ENCODE data around the gene ARL8A.
"Not testable (repeated sequence)": the region's sequence is repeated elsewhere in the genome, so short reads cannot be mapped to it uniquely, and the experiment has no call there.

Gene ARL8A

DNA sequence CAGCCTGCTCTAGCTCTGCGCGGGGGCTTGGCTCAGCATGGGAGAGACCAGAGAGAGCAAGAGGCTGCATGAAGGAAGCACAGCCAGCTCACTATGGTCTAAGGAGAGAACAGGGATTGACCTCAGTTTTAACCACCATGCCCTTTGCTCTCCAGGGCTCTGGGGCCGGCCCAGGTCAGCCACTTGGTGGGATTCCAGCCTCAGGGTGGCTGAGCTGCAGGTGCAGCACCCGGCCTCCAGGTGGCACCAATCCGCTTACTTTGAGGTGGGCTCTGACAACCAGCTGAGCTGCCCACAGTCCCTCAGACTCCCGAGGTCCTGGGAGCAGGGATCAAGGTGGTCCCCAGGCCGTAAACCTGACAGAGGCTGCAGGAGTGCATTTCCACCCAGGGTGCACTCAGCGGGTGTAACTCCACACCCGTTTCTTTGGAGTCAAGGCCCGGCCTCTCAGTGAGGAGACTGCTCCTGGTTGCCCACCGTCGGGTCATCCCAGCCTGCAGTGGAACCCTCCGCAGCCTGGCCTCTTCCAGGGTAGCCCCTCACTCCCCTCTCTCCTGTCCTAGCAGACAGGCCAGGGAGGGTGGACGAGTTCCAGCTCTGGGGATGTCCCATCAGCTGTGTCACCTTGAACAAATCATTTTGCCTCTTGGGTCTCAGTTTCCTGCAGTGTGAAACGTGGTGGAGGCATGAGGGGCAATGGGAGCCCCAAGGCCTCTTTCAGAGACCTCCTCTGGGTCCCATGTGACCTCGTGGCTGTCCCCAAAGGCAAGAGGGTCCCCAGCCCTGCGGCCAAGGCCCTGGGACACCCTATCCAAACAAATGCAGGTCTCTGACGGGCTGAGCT, 48.5 kb upstream of the ARL8A start:
- no peak overlapping the region for H3K27ac ChIP-seq (ENCODE audit: low read length)

DNA sequence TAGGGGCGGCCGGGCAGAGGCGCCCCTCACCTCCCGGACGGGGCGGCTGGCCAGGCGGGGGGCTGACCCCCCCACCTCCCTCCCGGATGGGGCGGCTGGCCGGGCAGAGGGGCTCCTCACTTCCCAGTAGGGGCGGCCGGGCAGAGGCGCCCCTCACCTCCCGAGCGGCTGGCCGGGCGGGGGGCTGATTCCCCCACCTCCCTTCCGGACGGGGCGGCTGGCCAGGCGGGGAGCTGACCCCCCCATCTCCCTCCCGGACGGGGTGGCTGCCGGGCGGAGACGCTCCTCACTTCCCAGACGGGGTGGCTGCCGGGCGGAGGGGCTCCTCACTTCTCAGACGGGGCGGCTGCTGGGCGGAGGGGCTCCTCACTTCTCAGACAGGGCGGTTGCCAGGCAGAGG, 46.9 kb upstream of the ARL8A start:
- H3K36me3 ChIP-seq (replicated peaks; ENCODE audit: insufficient read depth, low read length); H4K20me1 ChIP-seq (ENCODE audit: insufficient read depth, low read length); H3K9ac ChIP-seq (ENCODE audit: low read length); H3K9me3 ChIP-seq (replicated peaks; ENCODE audit: insufficient read depth, low read length); H3K4me3 ChIP-seq (ENCODE audit: low read length); H3K4me2 ChIP-seq (ENCODE audit: low read depth, low read length); H3F3A ChIP-seq (ENCODE audit: insufficient read depth, low read length); DNase-seq; H3K79me2 ChIP-seq (ENCODE audit: low read length); H2AFZ ChIP-seq (ENCODE audit: low read length); H3K9me2 ChIP-seq (replicated peaks; ENCODE audit: insufficient read depth, low read length); H3K27ac ChIP-seq (ENCODE audit: low read length); H3K4me1 ChIP-seq (ENCODE audit: low read length): not testable (repeated sequence)
- peaks cover 73% of the 10 kb centered on the region for H3K27me3 ChIP-seq (replicated peaks; ENCODE audit: insufficient read depth, low read length)

More for the DNA sequence above, 48.5 kb upstream of the ARL8A start:
- H3K27me3 ChIP-seq (replicated peaks; ENCODE audit: insufficient read depth, low read length), result peaks cover 71% of the 10 kb centered on the region
- peak; percentile 88 for TF ChIP-seq EZH2 (optimal IDR thresholded peaks at IDR 0.05; ENCODE audit: low read depth, low read length)
- peak; percentile 96 for TF ChIP-seq CTCF (IDR thresholded peaks at IDR 0.05; ENCODE audit: low read length)
- no peak for TF ChIP-seq EZH2phosphoT487 (IDR thresholded peaks at IDR 0.05; ENCODE audit: low read length)
- H3K4me1 ChIP-seq (ENCODE audit: low read length), result no peaks in the 10 kb centered on the region
- no peak overlapping the region for H2AFZ ChIP-seq (ENCODE audit: low read length)
- no peaks in the 10 kb centered on the region for H3K79me2 ChIP-seq (ENCODE audit: low read length)
- H4K20me1 ChIP-seq (ENCODE audit: insufficient read depth, low read length), result no peaks in the 10 kb centered on the region
- no peaks in the 10 kb centered on the region for H3F3A ChIP-seq (ENCODE audit: insufficient read depth, low read length)
- no peaks in the 10 kb centered on the region for H3K36me3 ChIP-seq (replicated peaks; ENCODE audit: insufficient read depth, low read length)
- H3K4me2 ChIP-seq (ENCODE audit: low read depth, low read length), result peak overlapping the region; percentile 32; the same call in 1 of the 2 replicates
- no peaks in the 10 kb centered on the region for H3K9me3 ChIP-seq (replicated peaks; ENCODE audit: insufficient read depth, low read length)
- H3K9ac ChIP-seq (ENCODE audit: low read length), result no peak overlapping the region
- peak; percentile 43 for DNase-seq
- H3K4me3 ChIP-seq (ENCODE audit: low read length), result no peak overlapping the region
- H3K9me2 ChIP-seq (replicated peaks; ENCODE audit: insufficient read depth, low read length), result no peaks in the 10 kb centered on the region

- no peak overlapping the region for H3K4me3 ChIP-seq (ENCODE audit: low read length)
- no peak for DNase-seq
- H3K27me3 ChIP-seq (replicated peaks; ENCODE audit: insufficient read depth, low read length), result peaks cover 71% of the 10 kb centered on the region
- H3K79me2 ChIP-seq (ENCODE audit: low read length), result no peaks in the 10 kb centered on the region
- TF ChIP-seq EZH2phosphoT487 (IDR thresholded peaks at IDR 0.05; ENCODE audit: low read length) (no peak), EZH2 (optimal IDR thresholded peaks at IDR 0.05; ENCODE audit: low read depth, low read length) (no peak), CTCF (IDR thresholded peaks at IDR 0.05; ENCODE audit: low read length) (peak; percentile 14; the same call in 1 of the 2 replicates)
- no peak overlapping the region for H3K4me2 ChIP-seq (ENCODE audit: low read depth, low read length)
- no peak overlapping the region for H3K9ac ChIP-seq (ENCODE audit: low read length)
- H4K20me1 ChIP-seq (ENCODE audit: insufficient read depth, low read length), result no peaks in the 10 kb centered on the region
- no peaks in the 10 kb centered on the region for H3K4me1 ChIP-seq (ENCODE audit: low read length)
- H3F3A ChIP-seq (ENCODE audit: insufficient read depth, low read length), result no peaks in the 10 kb centered on the region
- no peak overlapping the region for H2AFZ ChIP-seq (ENCODE audit: low read length)
- H3K9me3 ChIP-seq (replicated peaks; ENCODE audit: insufficient read depth, low read length), result no peaks in the 10 kb centered on the region
- H3K27ac ChIP-seq (ENCODE audit: low read length), result no peak overlapping the region
- no peaks in the 10 kb centered on the region for H3K36me3 ChIP-seq (replicated peaks; ENCODE audit: insufficient read depth, low read length)
- no peaks in the 10 kb centered on the region for H3K9me2 ChIP-seq (replicated peaks; ENCODE audit: insufficient read depth, low read length)
These were observed 45.6 kb upstream of the ARL8A start for GRCh38 chr1:202189918-202190715.
